ENCODE measurements around the gene ATG2A. TPM values are rescaled to one million over a fixed set of nuclear protein-coding genes. Genes with fewer than 3 reads are reported as not detected.

Gene ATG2A
- total RNA-seq, 1 experiment from 2014 or later, result 22.5 TPM

DNA sequence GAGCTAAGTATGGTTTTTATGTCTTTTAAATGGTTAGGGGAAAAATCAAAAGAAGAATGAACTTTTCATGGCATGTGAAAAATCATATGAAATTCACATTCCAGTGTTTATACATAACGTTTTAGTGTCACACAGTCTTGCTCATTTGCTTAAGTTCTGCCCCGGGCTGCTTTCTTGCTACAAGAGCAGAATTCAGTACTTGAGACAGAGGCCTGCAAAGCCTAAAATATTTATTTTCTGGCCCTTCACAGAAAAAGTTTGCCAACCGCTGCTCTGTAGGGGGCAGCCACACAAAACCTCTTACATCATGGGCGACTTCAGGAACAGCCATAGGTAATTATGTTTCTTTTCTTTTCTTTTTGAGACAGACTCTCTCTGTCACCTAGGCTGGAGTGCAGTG is 1.0 kb upstream of the ATG2A start:
- peaks cover 17% of the 10 kb centered on the region for H3K4me1 ChIP-seq (replicated peaks)
- H3K36me3 ChIP-seq, result peaks cover 15% of the 10 kb centered on the region
- no peaks in the 10 kb centered on the region for H3K27me3 ChIP-seq (replicated peaks)
- H3K27ac ChIP-seq, result no peak overlapping the region
- peak; percentile 45 to 59 for DNase-seq (ENCODE audit: low read depth in 1 of 2, low spot score in 2 of 2)
- no peaks in the 10 kb centered on the region for H3K9me3 ChIP-seq (replicated peaks)
- peak overlapping the region; percentile 60 for H3K4me3 ChIP-seq

DNA sequence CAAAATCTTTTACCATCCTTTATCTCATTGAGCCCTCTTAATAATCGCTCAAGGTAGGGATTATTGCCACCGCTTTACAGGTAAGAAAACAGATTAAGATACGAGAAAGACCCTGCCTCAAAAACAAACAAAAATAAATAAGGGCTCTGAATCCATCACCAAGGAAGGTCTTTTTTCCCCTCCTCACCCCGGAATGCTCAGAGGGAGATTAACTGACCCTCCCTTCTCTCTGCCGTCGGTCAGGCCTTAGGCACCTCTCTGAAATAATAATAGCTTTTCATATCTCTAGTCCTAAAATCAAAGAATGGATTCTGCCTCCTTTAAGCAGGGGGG is 620 bp upstream of the ATG2A start:
- no peak overlapping the region for H3K27ac ChIP-seq
- no peak for DNase-seq (ENCODE audit: low read depth in 1 of 2, low spot score in 2 of 2)

DNA sequence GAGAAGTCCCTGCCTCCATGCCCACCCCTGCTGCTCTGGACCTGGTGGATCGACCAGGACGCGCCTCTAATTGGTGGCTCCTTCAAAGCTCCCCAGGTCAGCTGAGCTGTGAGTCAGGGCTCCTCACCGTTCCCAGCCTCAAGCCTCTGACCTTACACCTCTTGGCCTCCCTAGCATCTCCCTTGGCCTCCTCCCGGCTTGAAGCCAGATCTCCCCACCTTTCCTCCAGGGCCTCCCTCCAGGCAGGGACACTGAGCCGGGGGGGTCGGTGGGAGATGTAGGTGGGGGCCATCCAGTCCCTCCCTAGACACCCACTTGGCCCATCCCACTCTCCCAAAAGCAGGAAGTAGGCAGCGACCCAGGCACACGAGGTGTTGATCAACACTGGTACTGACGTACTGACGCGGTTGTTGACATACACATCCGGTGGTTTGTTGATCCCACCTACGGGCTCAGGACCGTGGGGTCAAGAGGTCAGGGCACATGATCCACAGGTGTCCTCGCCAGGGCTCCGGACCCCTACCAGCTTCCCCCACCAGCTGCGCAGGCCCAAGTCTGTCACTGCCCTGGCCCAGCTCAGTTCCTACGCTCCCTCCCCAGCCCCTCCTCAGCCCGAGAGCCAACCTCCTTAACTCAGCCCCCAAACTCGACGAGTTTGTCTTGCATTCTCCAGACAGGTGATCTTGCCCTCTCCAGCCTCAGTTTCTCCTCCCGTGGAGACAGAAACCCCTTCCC is 802 bp downstream of the ATG2A start:
- Histone ChIP-seq H3K4me1 (replicated peaks) (peaks cover 17% of the 10 kb centered on the region), H3K4me3 (peak overlapping the region; percentile 60), H3K36me3 (peaks cover 33% of the 10 kb centered on the region), H3K9me3 (replicated peaks) (no peaks in the 10 kb centered on the region), H3K27me3 (replicated peaks) (no peaks in the 10 kb centered on the region), H3K27ac (peak overlapping the region; percentile 14)
- DNase-seq (ENCODE audit: low read depth in 1 of 2, low spot score in 2 of 2), result peak in 1 of 2 experiments; percentile 65

More for the DNA sequence above, 620 bp upstream of the ATG2A start:
- Histone ChIP-seq H3K36me3 (peaks cover 19% of the 10 kb centered on the region), H3K27me3 (replicated peaks) (no peaks in the 10 kb centered on the region), H3K9me3 (replicated peaks) (no peaks in the 10 kb centered on the region), H3K4me1 (replicated peaks) (peaks cover 17% of the 10 kb centered on the region), H3K4me3 (peak overlapping the region; percentile 60)

DNA sequence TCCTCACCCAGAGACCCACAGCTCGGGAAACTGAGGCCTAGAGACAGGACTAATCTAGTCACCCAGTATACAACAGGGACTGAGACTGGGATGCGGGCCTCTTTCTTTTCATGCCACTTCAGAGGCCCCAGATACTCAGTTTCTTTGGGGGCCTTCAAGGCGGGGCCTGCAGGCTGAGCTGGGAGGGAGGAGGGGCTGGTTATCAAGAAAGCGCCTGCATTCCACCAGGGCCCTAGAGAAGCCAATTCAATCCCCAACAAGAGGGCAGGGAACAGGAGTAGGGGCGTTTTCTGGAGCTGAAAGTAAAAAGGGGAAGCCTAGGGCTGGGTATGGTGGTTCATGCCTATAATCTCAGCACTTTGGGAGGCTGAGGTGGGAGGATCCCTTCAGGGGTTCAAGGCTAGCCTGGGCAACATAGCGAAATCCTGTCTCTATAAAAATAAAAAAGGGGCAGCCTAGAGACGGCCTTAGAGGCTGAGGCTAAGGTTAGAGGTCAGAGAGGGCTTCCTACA is 1.6 kb downstream of the ATG2A start:
- H3K36me3 ChIP-seq, result peaks cover 41% of the 10 kb centered on the region
- H3K27me3 ChIP-seq (replicated peaks), result no peaks in the 10 kb centered on the region
- no peak for DNase-seq (ENCODE audit: low read depth in 1 of 2, low spot score in 2 of 2)
- H3K4me1 ChIP-seq (replicated peaks), result peaks cover 17% of the 10 kb centered on the region
- H3K27ac ChIP-seq, result no peak overlapping the region
- no peaks in the 10 kb centered on the region for H3K9me3 ChIP-seq (replicated peaks)
- no peak overlapping the region for H3K4me3 ChIP-seq

DNA sequence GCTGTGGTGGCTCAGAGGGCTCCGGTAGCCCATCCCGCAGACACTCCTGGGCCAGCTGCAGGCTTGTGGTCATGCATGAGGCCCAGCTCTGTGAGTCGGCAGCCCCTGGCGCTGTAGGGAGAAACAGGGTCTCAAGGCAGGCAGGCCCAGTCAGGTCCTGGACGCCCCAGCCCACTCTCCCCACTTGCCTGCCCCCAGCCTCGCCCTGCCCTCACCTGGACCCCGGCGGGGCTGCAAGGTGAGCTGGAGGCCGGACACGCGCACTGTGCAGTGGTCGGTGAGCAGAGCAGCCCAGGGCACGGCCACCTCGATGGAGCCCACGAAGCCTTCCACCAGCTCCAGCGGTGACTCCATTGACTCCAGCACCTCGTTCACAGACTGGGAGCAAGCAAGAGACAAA is 2.9 kb downstream of the ATG2A start:
- H3K27me3 ChIP-seq (replicated peaks), result no peaks in the 10 kb centered on the region
- no peak overlapping the region for H3K4me3 ChIP-seq
- H3K4me1 ChIP-seq (replicated peaks), result peaks cover 17% of the 10 kb centered on the region
- no peak overlapping the region for H3K27ac ChIP-seq
- no peaks in the 10 kb centered on the region for H3K9me3 ChIP-seq (replicated peaks)
- peaks cover 54% of the 10 kb centered on the region for H3K36me3 ChIP-seq
- no peak for DNase-seq (ENCODE audit: low read depth in 1 of 2, low spot score in 2 of 2)

DNA sequence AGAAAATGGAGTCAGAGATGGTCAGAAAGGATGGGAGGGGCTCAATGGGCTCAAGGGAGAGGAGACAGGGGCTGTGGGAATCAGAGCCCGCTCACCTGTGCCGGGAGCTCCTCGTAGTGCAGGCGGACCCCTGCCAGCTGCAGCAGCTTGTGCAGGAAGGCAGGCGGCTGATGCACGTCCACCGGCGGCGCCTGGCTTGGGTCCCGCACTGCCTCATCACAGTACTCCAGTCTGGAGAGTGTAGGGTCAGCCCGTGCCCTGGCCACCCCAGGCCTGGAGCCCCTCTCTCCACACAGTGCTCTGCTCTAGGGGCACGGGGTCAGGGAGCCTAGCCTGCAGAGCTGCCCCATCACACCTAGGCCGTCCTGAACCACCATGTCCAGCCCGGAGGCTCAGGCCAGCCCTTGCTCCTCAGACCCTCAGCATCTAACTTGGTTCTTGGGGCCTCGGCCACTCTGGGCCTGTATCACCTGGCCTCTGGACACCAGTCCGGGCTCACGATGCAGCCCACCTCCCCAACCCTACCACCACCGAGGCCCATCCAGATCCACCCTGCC is 3.8 kb downstream of the ATG2A start:
- no peaks in the 10 kb centered on the region for H3K9me3 ChIP-seq (replicated peaks)
- no peak overlapping the region for H3K27ac ChIP-seq

DNA sequence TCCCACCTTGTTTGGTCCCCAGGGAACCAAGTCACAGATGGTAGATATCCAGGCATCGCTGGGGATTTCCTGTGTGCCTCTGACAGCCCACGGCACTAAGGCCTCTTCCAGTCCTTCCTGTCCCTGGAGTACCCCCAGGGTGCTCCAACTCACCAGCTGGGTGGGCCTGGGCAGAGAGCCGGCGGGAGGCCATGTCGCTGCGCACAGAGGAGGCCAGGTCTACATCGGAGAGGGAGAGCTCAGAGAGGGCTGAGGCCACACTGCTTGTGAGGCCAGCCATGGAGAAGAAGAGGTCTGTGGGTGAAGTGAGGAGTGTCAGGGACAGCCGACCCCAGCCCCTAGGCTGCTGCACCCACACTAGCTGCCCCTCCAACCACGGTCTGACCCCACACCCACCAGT is 5.3 kb downstream of the ATG2A start:
- H3K4me3 ChIP-seq, result no peak overlapping the region
- DNase-seq (ENCODE audit: low read depth in 1 of 2, low spot score in 2 of 2), result no peak
- no peak overlapping the region for H3K27ac ChIP-seq
- peaks cover 8% of the 10 kb centered on the region for H3K4me1 ChIP-seq (replicated peaks)
- no peaks in the 10 kb centered on the region for H3K27me3 ChIP-seq (replicated peaks)
- H3K9me3 ChIP-seq (replicated peaks), result no peaks in the 10 kb centered on the region
- peaks cover 76% of the 10 kb centered on the region for H3K36me3 ChIP-seq

More for the DNA sequence above, 3.8 kb downstream of the ATG2A start:
- no peak for DNase-seq (ENCODE audit: low read depth in 1 of 2, low spot score in 2 of 2)
- Histone ChIP-seq H3K4me1 (replicated peaks) (peaks cover 16% of the 10 kb centered on the region), H3K4me3 (no peak overlapping the region), H3K27me3 (replicated peaks) (no peaks in the 10 kb centered on the region), H3K36me3 (peaks cover 63% of the 10 kb centered on the region)

DNA sequence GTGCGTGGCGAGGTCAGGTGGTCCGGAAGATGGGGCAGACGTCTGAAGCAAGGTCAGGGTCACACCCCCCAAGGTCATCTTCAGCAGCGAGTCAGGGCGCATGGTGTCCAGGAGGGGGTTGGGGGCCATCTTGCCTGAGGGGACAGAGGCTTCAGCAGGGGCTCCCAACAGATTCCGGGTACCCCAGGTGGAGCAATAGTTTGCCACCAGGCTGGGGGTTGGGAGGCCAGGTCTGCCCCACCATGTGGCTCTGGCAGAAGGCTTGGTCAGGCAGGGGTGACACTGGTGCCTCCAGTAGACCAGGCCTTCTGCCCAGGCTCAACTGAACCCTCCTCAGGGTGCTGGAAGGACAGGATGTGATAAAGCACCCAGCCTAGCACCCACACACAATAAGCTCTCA is 5.9 kb downstream of the ATG2A start:
- Histone ChIP-seq H3K4me1 (replicated peaks) (peaks cover 5% of the 10 kb centered on the region), H3K4me3 (no peak overlapping the region), H3K27me3 (replicated peaks) (no peaks in the 10 kb centered on the region), H3K36me3 (peaks cover 81% of the 10 kb centered on the region), H3K9me3 (replicated peaks) (no peaks in the 10 kb centered on the region), H3K27ac (no peak overlapping the region)
- no peak for DNase-seq (ENCODE audit: low read depth in 1 of 2, low spot score in 2 of 2)

DNA sequence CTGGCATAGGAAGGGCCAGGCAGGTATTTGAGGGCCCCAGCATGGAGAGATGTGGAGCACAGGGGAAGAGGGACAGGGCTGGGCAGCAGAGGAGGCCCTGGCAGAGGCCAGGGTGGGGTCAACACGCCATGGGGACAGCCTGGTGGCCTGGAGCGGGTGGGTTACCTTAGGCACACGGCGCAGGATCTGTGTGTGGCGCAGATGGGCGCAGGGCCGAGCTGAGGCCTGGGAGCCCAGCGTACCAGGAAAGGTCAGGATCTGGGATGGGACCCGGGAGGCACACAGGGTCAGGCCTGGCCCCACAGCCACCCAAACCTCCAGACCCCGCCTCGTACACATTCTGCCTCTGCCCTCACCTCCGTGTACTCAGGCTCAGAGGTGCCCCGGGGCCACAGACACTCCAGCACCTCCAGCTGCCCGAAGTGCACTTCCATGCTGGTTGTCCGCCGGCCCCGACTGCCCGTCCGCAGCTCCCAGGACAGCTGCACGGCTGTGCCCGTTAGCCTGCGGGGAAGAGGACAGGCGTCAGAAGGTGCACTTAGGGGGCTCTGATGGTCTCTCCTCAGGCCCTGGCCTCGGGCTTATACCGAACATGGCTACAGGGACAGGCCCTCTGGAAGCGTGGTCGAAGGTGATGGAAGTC is 6.4 kb downstream of the ATG2A start:
- H3K27me3 ChIP-seq (replicated peaks), result no peaks in the 10 kb centered on the region
- no peaks in the 10 kb centered on the region for H3K9me3 ChIP-seq (replicated peaks)
- no peak for DNase-seq (ENCODE audit: low read depth in 1 of 2, low spot score in 2 of 2)
- H3K27ac ChIP-seq, result no peak overlapping the region
- no peaks in the 10 kb centered on the region; the same call in 1 of the 2 replicates for H3K4me1 ChIP-seq (replicated peaks)
- peaks cover 86% of the 10 kb centered on the region for H3K36me3 ChIP-seq
- H3K4me3 ChIP-seq, result no peak overlapping the region

DNA sequence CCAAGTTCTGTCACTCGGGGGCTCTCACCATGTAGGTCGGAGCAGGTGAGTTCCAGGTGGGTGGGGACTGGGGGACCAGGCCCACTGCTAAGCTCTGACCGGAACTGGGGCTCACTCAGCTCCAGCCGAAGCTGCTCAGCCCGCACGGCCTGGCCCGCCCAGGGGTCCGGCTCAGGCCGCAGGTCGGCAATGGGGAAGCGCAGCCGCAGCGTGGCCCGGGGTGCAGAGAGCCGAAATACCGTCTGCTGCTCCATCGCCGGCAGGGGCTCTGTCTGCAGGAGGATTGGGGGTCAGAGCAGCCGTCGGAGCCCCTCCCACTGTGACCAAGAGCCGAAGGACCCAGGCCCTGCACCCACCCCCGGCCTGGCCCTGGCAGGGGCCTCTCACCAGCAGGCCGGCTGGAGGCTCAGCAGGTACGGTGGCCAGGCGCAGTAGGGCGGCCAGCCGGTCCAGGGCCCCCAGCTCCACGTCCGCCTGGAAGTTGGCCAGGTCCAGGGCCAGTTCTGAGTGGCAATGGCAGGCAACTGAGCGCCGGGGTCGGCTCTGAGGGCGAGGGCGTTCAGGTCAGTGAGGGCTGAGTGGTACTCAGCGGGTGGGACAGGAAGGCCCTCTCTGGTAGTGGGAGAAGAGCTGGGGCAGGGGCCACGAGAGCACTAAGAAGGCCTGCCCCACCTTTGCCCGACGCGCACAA is 7.2 kb downstream of the ATG2A start:
- H3K9me3 ChIP-seq (replicated peaks), result no peaks in the 10 kb centered on the region
- H3K4me3 ChIP-seq, result no peak overlapping the region
- peaks cover 94% of the 10 kb centered on the region for H3K36me3 ChIP-seq
- no peak for DNase-seq (ENCODE audit: low read depth in 1 of 2, low spot score in 2 of 2)
- H3K27me3 ChIP-seq (replicated peaks), result no peaks in the 10 kb centered on the region
- no peak overlapping the region for H3K27ac ChIP-seq
- no peaks in the 10 kb centered on the region for H3K4me1 ChIP-seq (replicated peaks)

DNA sequence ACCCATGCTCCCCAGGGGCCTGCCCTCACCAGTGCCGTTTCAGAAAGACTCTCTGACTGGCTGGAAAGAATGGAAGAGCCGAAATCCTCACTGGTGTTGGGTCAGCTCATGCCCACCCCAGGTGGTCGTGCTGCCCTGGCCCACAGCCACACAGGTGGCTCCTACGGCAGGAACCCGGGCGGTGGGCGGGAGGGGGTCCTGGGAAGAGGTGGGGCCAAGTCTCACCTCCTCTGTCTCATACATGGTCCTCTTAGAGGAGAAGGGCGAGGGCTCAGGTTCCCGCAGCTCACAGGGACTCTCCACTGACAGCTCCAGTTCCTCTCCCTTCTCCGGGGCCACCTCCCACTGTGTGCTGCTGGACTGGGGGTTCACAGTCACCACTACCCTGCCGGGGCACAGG is 8.2 kb downstream of the ATG2A start:
- Histone ChIP-seq H3K4me1 (replicated peaks) (no peaks in the 10 kb centered on the region), H3K27me3 (replicated peaks) (no peaks in the 10 kb centered on the region), H3K9me3 (replicated peaks) (no peaks in the 10 kb centered on the region), H3K27ac (no peak overlapping the region), H3K4me3 (no peak overlapping the region), H3K36me3 (peaks cover 94% of the 10 kb centered on the region)
- DNase-seq (ENCODE audit: low read depth in 1 of 2, low spot score in 2 of 2), result no peak

DNA sequence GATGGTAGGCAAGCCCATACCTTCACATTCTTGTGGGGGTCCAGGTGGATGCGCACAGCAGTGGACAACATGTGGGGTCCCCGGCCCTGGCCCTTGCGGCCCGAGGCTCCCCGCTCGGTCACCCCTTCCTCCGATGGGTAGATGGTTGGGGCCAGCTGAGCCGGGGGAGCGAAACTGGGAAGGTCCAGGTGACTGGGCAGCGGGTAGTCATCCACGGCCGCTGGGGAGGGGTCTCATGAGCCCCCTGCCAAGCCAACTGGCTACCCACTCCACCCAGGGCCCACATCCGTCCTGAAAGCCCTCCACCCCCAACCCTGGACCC is 10.7 kb downstream of the ATG2A start:
- Histone ChIP-seq H3K4me3 (no peak overlapping the region), H3K27me3 (replicated peaks) (no peaks in the 10 kb centered on the region), H3K4me1 (replicated peaks) (no peaks in the 10 kb centered on the region), H3K36me3 (peaks cover 91% of the 10 kb centered on the region), H3K27ac (no peak overlapping the region), H3K9me3 (replicated peaks) (no peaks in the 10 kb centered on the region)
- no peak for DNase-seq (ENCODE audit: low read depth in 1 of 2, low spot score in 2 of 2)

DNA sequence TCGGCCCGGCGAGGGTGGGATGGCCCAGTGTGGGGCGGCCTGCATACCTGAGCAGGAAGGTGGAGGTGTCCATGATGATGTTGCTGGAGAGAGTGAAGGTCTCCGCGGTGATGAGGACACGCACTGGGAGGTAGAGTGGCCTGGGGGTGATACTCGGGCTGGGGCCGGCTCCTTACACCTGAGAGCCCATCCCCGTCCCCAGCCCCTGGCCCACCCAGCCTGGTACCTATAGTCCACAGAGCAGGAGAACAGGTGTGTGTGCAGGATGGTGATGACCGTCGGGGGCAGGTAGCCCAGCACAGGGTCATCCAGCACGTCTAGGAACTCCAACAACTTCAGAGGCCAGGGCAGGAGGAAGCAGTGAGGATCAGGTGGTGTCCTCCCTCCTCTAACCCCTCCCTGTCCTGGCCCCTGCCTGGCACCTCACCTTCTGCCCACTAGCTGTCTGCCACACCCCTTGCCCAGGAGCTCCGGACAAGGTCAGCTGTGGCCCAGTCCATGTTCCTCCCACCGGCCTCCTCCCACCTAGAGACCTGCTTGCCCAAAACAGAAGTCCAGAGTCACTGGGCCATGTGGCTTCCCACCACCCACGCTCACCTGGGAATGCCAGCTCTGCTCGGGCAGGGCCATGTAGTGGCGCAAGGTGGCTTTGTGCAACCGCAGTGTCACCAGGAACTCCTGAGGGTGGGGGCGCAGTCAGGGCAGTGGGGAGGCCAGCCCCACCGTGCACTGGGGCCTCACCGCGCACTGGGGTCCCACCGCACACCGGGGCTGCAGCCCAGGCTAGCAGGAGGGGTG is 11.3 kb downstream of the ATG2A start:
- no peak overlapping the region for H3K27ac ChIP-seq
- H3K9me3 ChIP-seq (replicated peaks), result no peaks in the 10 kb centered on the region; the same call in 1 of the 2 replicates
- H3K36me3 ChIP-seq, result peaks cover 91% of the 10 kb centered on the region
- no peak overlapping the region for H3K4me3 ChIP-seq
- no peak for DNase-seq (ENCODE audit: low read depth in 1 of 2, low spot score in 2 of 2)
- H3K27me3 ChIP-seq (replicated peaks), result no peaks in the 10 kb centered on the region
- H3K4me1 ChIP-seq (replicated peaks), result no peaks in the 10 kb centered on the region; the same call in 1 of the 2 replicates

Data from SJSA1 (cell line).